Aorta (tissue), 5 donors: ENCODE data around the gene TXN2. TPM values are rescaled to one million over a fixed set of nuclear protein-coding genes. Genes with fewer than 3 reads are reported as not detected.
"Not testable (repeated sequence)": the region's sequence is repeated elsewhere in the genome, so short reads cannot be mapped to it uniquely, and the experiment has no call there.

ENCODE experiments used
- ATAC-seq: fragments of 200-7000 bp; cut with Tn5 transposase; one replicate; pipeline ENCODE4 v1.9.1; 2022; ENCODE audit warnings: moderate library complexity; ENCODE audit not compliant: low FRiP score
- DNase-seq, 2 donors: peaks; one replicate each; pipeline ENCODE4 v3.0.0-alpha.2; 2020
- H3K27ac ChIP-seq, 2 donors: one replicate each; pipeline ENCODE4 v1.5.1; 2013; ENCODE audit warnings: low read length in 2 of 2, mild to moderate bottlenecking in 2 of 2, moderate library complexity in 2 of 2, control low read depth in 1 of 2, inconsistent platforms in 1 of 2, low read depth in 1 of 2
- H3K27me3 ChIP-seq, 2 donors: one replicate each; pipeline ENCODE4 v1.6.1; 2013; ENCODE audit warnings: control low read depth in 1 of 2, low read length in 1 of 2, mild to moderate bottlenecking in 1 of 2, moderate library complexity in 1 of 2; ENCODE audit not compliant: insufficient read depth in 2 of 2, control insufficient read depth in 1 of 2
- H3K36me3 ChIP-seq, 2 donors: one replicate each; pipeline ENCODE4 v1.6.1; 2013; ENCODE audit warnings: control low read depth in 1 of 2, low read length in 1 of 2, mild to moderate bottlenecking in 1 of 2; ENCODE audit not compliant: insufficient read depth in 2 of 2, control insufficient read depth in 1 of 2
- H3K4me1 ChIP-seq, 2 donors: one replicate each; pipeline ENCODE4 v1.6.1; 2013; ENCODE audit warnings: low read length in 2 of 2, control low read depth in 1 of 2, mild to moderate bottlenecking in 1 of 2, moderate library complexity in 1 of 2; ENCODE audit not compliant: insufficient read depth in 2 of 2, control insufficient read depth in 1 of 2
- H3K4me3 ChIP-seq, 2 donors: one replicate each; pipeline ENCODE4 v1.5.1; 2013; ENCODE audit warnings: low read length in 2 of 2, control low read depth in 1 of 2, mild to moderate bottlenecking in 1 of 2
- H3K9me3 ChIP-seq: one replicate; pipeline ENCODE4 v1.6.1; 2013; ENCODE audit warnings: mild to moderate bottlenecking, low read length; ENCODE audit not compliant: control insufficient read depth
- WGBS, 2 donors: extraction: QIAGEN DNeasy Blood & Tissue Kit; methylation state at CpG; one replicate each; pipeline ENCODE4 v1.1.7; 2013; 5-methylcytosine and 5-hydroxymethylcytosine counted together
- intact Hi-C, 2 donors: fragments of 100-400 bp; cut with DNase I; formaldehyde crosslinking; loops; one replicate each; pipeline versions ENCODE4 v1.14.2 to v1.15.0; 2022
- long read RNA-seq, 2 donors: library from polyadenylated mRNA; unstranded; transcript quantifications; one replicate each; pipeline ENCODE4 v2.0.0, GENCODE V29; 2020 to 2021
- polyA plus RNA-seq, 2 donors: library from polyadenylated mRNA; stranded (reverse); fragments of 200-250 nt; gene quantifications; one replicate each; pipeline ENCODE4 v1.2.3, GENCODE V29; 2013
- total RNA-seq, 2 donors: library from RNA; stranded (reverse); fragmentation: NEBNext Ultra II Directional; extraction: Animal tissue kit (Norgen Biotek cat#: 25700); gene quantifications; one replicate each; pipeline ENCODE4 v1.2.1, GENCODE V29; 2021
- donor health status: healthy with polysubstance abuse.
- donor health status: Bipolar disorder and iron deficiency.
- donor health status: DM: no; HTN: no; CAD: no.
- donor health status: DM: no; HTN: no; CAD: no.
- donor health status: DM: yes; HTN: yes; CAD: no.

Gene TXN2
- total RNA-seq (10 to 100 TPM; 29.6 to 42.3 TPM), polyA plus RNA-seq (10 to 100 TPM; 54.2 to 72.6 TPM)
- long read RNA-seq, donor 1, transcript TXN2-204 (4 exons, 1,280 nt), result minor isoform, 8 of 185 reads
- long read RNA-seq, donor 1, transcript TXN2-201 (4 exons, 1,736 nt), result major isoform, 137 of 185 reads
- long read RNA-seq, donor 1, partial matches to known transcripts, result 26 of 185 reads
- long read RNA-seq, donor 1, other reads (novel, unspliced or antisense), result 9 of 185 reads
- long read RNA-seq, donor 2, transcript TXN2-201 (4 exons, 1,736 nt), result major isoform, 30 of 58 reads
- long read RNA-seq, donor 2, partial matches to known transcripts, result 17 of 58 reads
- long read RNA-seq, donor 2, other reads (novel, unspliced or antisense), result 6 of 58 reads

- intact Hi-C loops, result no loop called here
These were observed at the start of gene TXN2 for GRCh38 chr22:36481393-36482168. TXN2 (minus strand) TSS chr22:36481640; CDS start chr22:36480837, 803 bp downstream.

GRCh38 chr22:36528795-36529751 is 47.6 kb upstream of the TXN2 start, which contains the start of gene EIF3D:
EIF3D (minus strand) TSS chr22:36529166; CDS start chr22:36526121, 3,045 bp downstream.
- H3K27me3 ChIP-seq, result no peaks in the 10 kb centered on the region
- DNase-seq (peak; percentile 99), ATAC-seq (peak; percentile 98)
- peaks cover 3 to 11% of the 10 kb centered on the region in 2 donors for H3K36me3 ChIP-seq
- WGBS, 2 donors, result 0% methylated on average over 77 to 82 of the region's 82 CpGs
- H3K27ac ChIP-seq, result peak within 1 kb of the TSS; percentile 20 to 86
- no peaks in the 10 kb centered on the region for H3K4me1 ChIP-seq
- intact Hi-C loops, result loop anchor here in 1 of 2 donors (5.0 kb wide), 1 partner anchor 992 kb away; no protein-coding TSS in a partner anchor
- H3K9me3 ChIP-seq, result no peaks in the 10 kb centered on the region
- peak within 1 kb of the TSS; percentile 85 to 88 for H3K4me3 ChIP-seq

More at GRCh38 chr22:36481393-36482168, at the start of gene TXN2:
- H3K9me3 ChIP-seq, result no peaks in the 10 kb centered on the region
- peak within 1 kb of the TSS; percentile 33 to 91 for H3K27ac ChIP-seq
- peak; percentile 98 for DNase-seq
- no peaks in the 10 kb centered on the region for H3K4me1 ChIP-seq
- no peaks in the 10 kb centered on the region for H3K27me3 ChIP-seq
- H3K4me3 ChIP-seq, result peak within 1 kb of the TSS; percentile 68 to 77
- H3K36me3 ChIP-seq, result peaks cover 2% of the 10 kb centered on the region in 2 donors
- WGBS, 2 donors, result 1% methylated on average over 61 to 62 of the region's 62 CpGs
- ATAC-seq, result peak; percentile 97

- no peak for DNase-seq
- intact Hi-C loops, result loop anchor here in 1 of 2 donors (5.0 kb wide), 1 partner anchor 991 kb away; no protein-coding TSS in a partner anchor
These were observed 46.9 kb upstream of the TXN2 start for GRCh38 chr22:36528341-36528740.

GRCh38 chr22:36522662-36523061 is 41.2 kb upstream of the TXN2 start:
- Histone ChIP-seq H3K9me3 (no peaks in the 10 kb centered on the region), H3K36me3 (peaks cover 26 to 36% of the 10 kb centered on the region in 2 donors), H3K4me1 (no peaks in the 10 kb centered on the region), H3K27ac (no peak overlapping the region), H3K4me3 (no peak overlapping the region), H3K27me3 (no peaks in the 10 kb centered on the region)
- WGBS, 2 donors, result 94 to 95% methylated on average over 6 of the region's 6 CpGs
- DNase-seq (no peak), ATAC-seq (no peak)
- intact Hi-C loops, result no loop called here

More at GRCh38 chr22:36528341-36528740, 46.9 kb upstream of the TXN2 start:
- no peaks in the 10 kb centered on the region for H3K9me3 ChIP-seq
- H3K27me3 ChIP-seq, result no peaks in the 10 kb centered on the region
- WGBS, 2 donors, result 7 to 10% methylated on average over 8 of the region's 8 CpGs
- ATAC-seq, result no peak
- H3K36me3 ChIP-seq, result peaks cover 6 to 17% of the 10 kb centered on the region in 2 donors
- peak overlapping the region; percentile 20 to 86 for H3K27ac ChIP-seq
- peak overlapping the region; percentile 85 to 88 for H3K4me3 ChIP-seq
- no peaks in the 10 kb centered on the region for H3K4me1 ChIP-seq

- ATAC-seq, result no peak
- peaks cover 34 to 36% of the 10 kb centered on the region in 2 donors for H3K36me3 ChIP-seq
- H3K27me3 ChIP-seq, result no peaks in the 10 kb centered on the region
- no peak overlapping the region for H3K27ac ChIP-seq
- no peak overlapping the region for H3K4me3 ChIP-seq
- 83 to 92% methylated on average over 3 of the region's 3 CpGs for WGBS, 2 donors
- no peak for DNase-seq
- intact Hi-C loops, result no loop called here
- H3K9me3 ChIP-seq, result no peaks in the 10 kb centered on the region
- no peaks in the 10 kb centered on the region for H3K4me1 ChIP-seq
These were observed 39.0 kb upstream of the TXN2 start for GRCh38 chr22:36520423-36520822.

GRCh38 chr22:36519906-36520305 is 38.5 kb upstream of the TXN2 start:
- H3K4me1 ChIP-seq, H3K9me3 ChIP-seq, H3K27ac ChIP-seq, DNase-seq, H3K4me3 ChIP-seq, H3K27me3 ChIP-seq, intact Hi-C loops, ATAC-seq: not testable (repeated sequence)
- 91 to 93% methylated on average over 2 of the region's 2 CpGs for WGBS, 2 donors
- H3K36me3 ChIP-seq, result peaks cover 34% of the 10 kb centered on the region in 2 donors

- Histone ChIP-seq H3K27me3 (no peaks in the 10 kb centered on the region), H3K27ac (no peak overlapping the region), H3K4me1 (no peaks in the 10 kb centered on the region), H3K4me3 (no peak overlapping the region), H3K9me3 (no peaks in the 10 kb centered on the region), H3K36me3 (peaks cover 22 to 27% of the 10 kb centered on the region in 2 donors)
- 95 to 97% methylated on average over 1 of the region's 1 CpG for WGBS, 2 donors
- intact Hi-C loops, result no loop called here
- DNase-seq, result peak in 1 of 2 donors; percentile 30
- no peak for ATAC-seq
These were observed 33.3 kb upstream of the TXN2 start for GRCh38 chr22:36514766-36515165.

GRCh38 chr22:36512991-36513390 is 31.6 kb upstream of the TXN2 start:
- WGBS, 2 donors, result 76 to 83% methylated on average over 4 of the region's 4 CpGs
- ATAC-seq (no peak), DNase-seq (no peak)
- no peak overlapping the region for H3K4me3 ChIP-seq
- intact Hi-C loops, result no loop called here
- H3K9me3 ChIP-seq, result no peaks in the 10 kb centered on the region
- no peak overlapping the region for H3K27ac ChIP-seq
- no peaks in the 10 kb centered on the region for H3K27me3 ChIP-seq
- H3K36me3 ChIP-seq, result peaks cover 7 to 16% of the 10 kb centered on the region in 2 donors
- H3K4me1 ChIP-seq, result no peaks in the 10 kb centered on the region
